ENCODE results near the gene C11orf24. TPM values are rescaled to one million over a fixed set of nuclear protein-coding genes. Genes with fewer than 3 reads are reported as not detected.

Gene C11orf24
- total and polyA plus RNA-seq, 9 of the 15 experiments (the other 6 are each of a cell fraction or from before 2014, with no cell fraction given): 2.0 to 65.2 (median 32.5) TPM

DNA sequence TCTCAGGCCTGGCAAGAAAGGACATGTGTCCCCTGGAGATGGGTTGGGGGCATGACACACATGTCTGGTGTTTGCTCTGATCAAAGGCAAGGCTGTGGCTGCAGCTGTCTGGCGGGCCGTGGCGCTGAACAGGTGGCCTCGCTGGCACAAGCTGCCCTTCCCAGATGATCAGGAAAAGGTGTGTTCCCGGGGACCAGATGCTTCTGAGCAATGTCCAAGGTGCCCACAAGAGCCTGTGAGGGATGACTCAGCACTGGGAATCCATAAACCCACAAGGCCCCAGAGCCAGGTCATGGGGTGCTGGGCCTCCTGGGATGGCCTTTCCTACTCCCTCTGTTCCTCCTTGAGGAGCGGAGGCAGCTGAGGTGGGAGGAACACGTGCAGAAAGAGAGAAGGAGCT is 30.9 kb upstream of the C11orf24 start (continued):
- TF ChIP-seq FOSL1 (tag; conservative IDR thresholded peaks at IDR 0.05) (0 out of 2 replicates have a peak, but pooled peaks have one; percentile 20), PHF8 (IDR thresholded peaks at IDR 0.05; ENCODE audit: borderline replicate concordance, low read length) (no peak), ZBTB33 (CRISPR knock-in tag; IDR thresholded peaks at IDR 0.05) (peak; percentile 72)

DNA sequence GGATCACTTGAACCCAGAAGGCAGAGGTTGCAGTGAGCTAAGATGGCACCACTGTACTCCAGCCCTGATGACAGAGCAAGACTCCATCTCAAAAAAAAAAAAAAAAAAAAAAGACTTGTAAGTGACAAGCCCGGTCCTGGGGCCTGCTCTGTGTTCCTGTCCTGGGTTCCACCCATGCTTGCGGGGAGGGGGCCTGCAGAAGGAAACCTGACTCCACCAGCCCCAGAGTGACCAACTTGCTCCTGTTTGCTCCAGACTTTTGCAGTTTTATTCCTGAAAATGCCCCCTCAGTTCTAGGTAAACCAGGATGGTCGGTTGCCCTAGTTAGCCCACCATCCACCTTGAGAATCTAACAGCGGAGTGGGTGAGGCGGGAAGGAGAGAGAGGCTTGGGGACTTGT is 30.5 kb upstream of the C11orf24 start:
- no peak overlapping the region for H3K4me3 ChIP-seq
- TF ChIP-seq, protein P1, sequence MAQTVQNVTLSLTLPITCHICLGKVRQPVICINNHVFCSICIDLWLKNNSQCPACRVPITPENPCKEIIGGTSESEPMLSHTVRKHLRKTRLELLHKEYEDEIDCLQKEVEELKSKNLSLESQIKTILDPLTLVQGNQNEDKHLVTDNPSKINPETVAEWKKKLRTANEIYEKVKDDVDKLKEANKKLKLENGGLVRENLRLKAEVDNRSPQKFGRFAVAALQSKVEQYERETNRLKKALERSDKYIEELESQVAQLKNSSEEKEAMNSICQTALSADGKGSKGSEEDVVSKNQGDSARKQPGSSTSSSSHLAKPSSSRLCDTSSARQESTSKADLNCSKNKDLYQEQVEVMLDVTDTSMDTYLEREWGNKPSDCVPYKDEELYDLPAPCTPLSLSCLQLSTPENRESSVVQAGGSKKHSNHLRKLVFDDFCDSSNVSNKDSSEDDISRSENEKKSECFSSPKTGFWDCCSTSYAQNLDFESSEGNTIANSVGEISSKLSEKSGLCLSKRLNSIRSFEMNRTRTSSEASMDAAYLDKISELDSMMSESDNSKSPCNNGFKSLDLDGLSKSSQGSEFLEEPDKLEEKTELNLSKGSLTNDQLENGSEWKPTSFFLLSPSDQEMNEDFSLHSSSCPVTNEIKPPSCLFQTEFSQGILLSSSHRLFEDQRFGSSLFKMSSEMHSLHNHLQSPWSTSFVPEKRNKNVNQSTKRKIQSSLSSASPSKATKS (CRISPR knock-in tag; IDR thresholded peaks at IDR 0.05): no peak
- no peaks in the 10 kb centered on the region for H3K9me1 ChIP-seq (ENCODE audit: control insufficient read depth, insufficient read depth, low read length)
- intact Hi-C loops (cut with micrococcal nuclease): no loop called here
- no peak for DNase-seq (ENCODE audit: extremely low read depth in 1 of 4, low spot score in 3 of 4)
- no peaks in the 10 kb centered on the region for H4K20me1 ChIP-seq (replicated peaks; ENCODE audit: control insufficient read depth, insufficient read depth, low read length)
- peak overlapping the region; percentile 53; the same call in 1 of the 2 replicates for H2AFZ ChIP-seq (ENCODE audit: low read depth, low read length)
- H3K4me2 ChIP-seq (ENCODE audit: insufficient read depth, low read length): no peak overlapping the region
- ATAC-seq: no peak
- H3K9ac ChIP-seq (ENCODE audit: insufficient read depth in 1 of 2, low read depth in 2 of 2, low read length in 2 of 2): peak overlapping the region in 1 of 2 experiments; percentile 29; a peak in 1 of 4 replicates
- BruUV-seq (replicated peaks): no TSS peak
- no peak overlapping the region for H3K27ac ChIP-seq (ENCODE audit: extremely low read depth, low read depth, low read length)
- no peaks in the 10 kb centered on the region for H3K27me3 ChIP-seq (ENCODE audit: control insufficient read depth in 2 of 2, insufficient read depth in 2 of 2, low read length in 2 of 2)
- WGBS (ENCODE audit: insufficient coverage, low coverage, missing lambda C conversion rate): 80% methylated on average over 2 of the region's 5 CpGs
- no peaks in the 10 kb centered on the region for H3K36me3 ChIP-seq (ENCODE audit: control insufficient read depth, insufficient read depth, low read length)
- ChIA-PET POLR2A (interaction anchor here (0.6 to 1.1 kb wide), 3 partner anchors 9 to 92 kb away, joined by 3 read pairs; no protein-coding TSS in a partner anchor), CTCF (ENCODE audit: low intra/inter-chr PET ratio) (no interaction called here)
- H3K79me2 ChIP-seq (ENCODE audit: control insufficient read depth, insufficient read depth, low read length): no peaks in the 10 kb centered on the region
- no peak for FAIRE-seq
- H3K4me1 ChIP-seq (replicated peaks in 1 of 2; ENCODE audit: control insufficient read depth in 2 of 2, insufficient read depth in 2 of 2, low read length in 2 of 2): peaks cover 6 to 27% of the 10 kb centered on the region in 2 experiments
- H3K9me3 ChIP-seq (replicated peaks; ENCODE audit: control insufficient read depth, insufficient read depth, low read depth, low read length): no peaks in the 10 kb centered on the region
- in situ Hi-C loops (cut with MboI): no loop called here
